BE2C (cell line): ENCODE measurements around the gene KCNJ5.

Source experiments
- DNase-seq: peaks from one replicate; pipeline ENCODE4 v3.0.0-alpha.2; 2020
- H3K27me3 ChIP-seq: fragments of 250-450 bp; sonication (Bioruptor Pico); 2 replicates; pipeline ENCODE4 v1.5.1; 2020; ENCODE audit warnings: mild to moderate bottlenecking
- H3K36me3 ChIP-seq: fragments of 250-450 bp; sonication (Bioruptor Pico); 2 replicates; pipeline ENCODE4 v1.5.1; 2020; ENCODE audit warnings: mild to moderate bottlenecking
- H3K4me1 ChIP-seq: fragments of 250-450 bp; sonication (Bioruptor Pico); 2 replicates; pipeline ENCODE4 v1.5.1; 2020
- H3K4me3 ChIP-seq: 2 replicates; pipeline ENCODE4 v1.5.1; 2011; ENCODE audit warnings: low read depth, low read length
- H3K9me3 ChIP-seq: fragments of 250-450 bp; sonication (Bioruptor Pico); 2 replicates; pipeline ENCODE4 v1.5.1; 2020
- TF ChIP-seq, protein P1 (sequence below): IDR thresholded peaks from 2 replicates; pipeline ENCODE4 v1.5.1; 2012; ENCODE audit warnings: mild to moderate bottlenecking, low read depth, low read length

Gene KCNJ5

DNA sequence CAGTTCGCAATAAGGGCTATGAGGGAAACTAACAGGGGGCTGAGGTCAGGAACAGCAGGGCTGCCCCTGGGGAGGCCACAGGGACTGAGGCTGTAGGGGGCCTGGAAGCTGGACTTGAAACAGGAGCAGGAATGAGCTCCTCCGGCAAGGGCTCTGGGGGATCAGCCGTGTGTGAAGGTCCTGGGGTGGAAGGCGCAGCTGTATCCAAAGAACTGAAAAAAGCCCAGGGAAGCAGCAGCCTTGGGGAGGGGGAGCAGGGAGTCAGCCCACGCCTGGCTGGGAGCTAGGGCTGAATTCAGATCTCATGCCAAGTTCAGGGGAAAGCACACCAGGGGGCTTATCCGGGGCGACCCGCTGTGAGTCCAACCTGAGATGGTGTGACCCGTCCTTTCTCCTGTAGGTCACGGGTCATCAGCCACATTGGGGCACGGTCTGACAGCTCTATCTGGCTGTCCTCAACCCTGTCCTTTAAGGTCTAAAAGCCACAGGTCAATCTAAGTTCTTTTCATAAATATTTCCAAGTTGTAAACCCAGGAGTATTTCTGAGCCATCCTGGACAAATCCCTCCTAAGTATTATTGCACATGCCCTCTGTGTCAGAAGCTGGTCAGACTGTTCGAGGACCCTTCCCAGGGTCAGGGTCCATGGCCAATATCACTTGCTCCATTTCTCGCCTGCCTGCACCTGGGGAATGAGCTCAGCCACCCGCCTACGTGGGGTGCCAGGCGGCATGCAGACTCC lies 33.5 kb downstream of the KCNJ5 start:
- no peaks in the 10 kb centered on the region for H3K27me3 ChIP-seq
- no peaks in the 10 kb centered on the region for H3K4me1 ChIP-seq
- TF ChIP-seq, protein P1, sequence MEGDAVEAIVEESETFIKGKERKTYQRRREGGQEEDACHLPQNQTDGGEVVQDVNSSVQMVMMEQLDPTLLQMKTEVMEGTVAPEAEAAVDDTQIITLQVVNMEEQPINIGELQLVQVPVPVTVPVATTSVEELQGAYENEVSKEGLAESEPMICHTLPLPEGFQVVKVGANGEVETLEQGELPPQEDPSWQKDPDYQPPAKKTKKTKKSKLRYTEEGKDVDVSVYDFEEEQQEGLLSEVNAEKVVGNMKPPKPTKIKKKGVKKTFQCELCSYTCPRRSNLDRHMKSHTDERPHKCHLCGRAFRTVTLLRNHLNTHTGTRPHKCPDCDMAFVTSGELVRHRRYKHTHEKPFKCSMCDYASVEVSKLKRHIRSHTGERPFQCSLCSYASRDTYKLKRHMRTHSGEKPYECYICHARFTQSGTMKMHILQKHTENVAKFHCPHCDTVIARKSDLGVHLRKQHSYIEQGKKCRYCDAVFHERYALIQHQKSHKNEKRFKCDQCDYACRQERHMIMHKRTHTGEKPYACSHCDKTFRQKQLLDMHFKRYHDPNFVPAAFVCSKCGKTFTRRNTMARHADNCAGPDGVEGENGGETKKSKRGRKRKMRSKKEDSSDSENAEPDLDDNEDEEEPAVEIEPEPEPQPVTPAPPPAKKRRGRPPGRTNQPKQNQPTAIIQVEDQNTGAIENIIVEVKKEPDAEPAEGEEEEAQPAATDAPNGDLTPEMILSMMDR: no peak
- no peak overlapping the region for H3K4me3 ChIP-seq
- H3K9me3 ChIP-seq: no peaks in the 10 kb centered on the region
- DNase-seq: no peak
- no peaks in the 10 kb centered on the region for H3K36me3 ChIP-seq

DNA sequence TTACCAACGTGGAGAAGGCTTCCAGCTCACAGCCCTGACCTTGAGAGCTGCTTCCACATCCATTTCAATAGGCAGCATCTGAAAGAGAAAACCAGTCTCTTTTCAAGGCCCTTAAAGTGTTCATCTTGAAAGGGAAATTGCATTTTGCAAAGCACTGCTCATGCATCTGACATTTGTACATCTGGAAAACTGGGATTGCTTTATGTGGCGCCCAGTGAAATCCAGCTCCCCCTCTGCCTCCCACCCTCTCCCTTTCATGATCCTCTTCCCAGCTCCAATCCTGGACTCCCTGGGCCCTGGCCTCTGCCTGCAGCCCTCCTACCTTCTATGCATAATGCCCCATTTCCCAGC lies 34.1 kb downstream of the KCNJ5 start:
- Histone ChIP-seq H3K9me3 (no peaks in the 10 kb centered on the region), H3K36me3 (no peaks in the 10 kb centered on the region), H3K27me3 (no peaks in the 10 kb centered on the region), H3K4me1 (no peaks in the 10 kb centered on the region), H3K4me3 (no peak overlapping the region)
- no peak for DNase-seq
- TF ChIP-seq, protein P1: no peak

DNA sequence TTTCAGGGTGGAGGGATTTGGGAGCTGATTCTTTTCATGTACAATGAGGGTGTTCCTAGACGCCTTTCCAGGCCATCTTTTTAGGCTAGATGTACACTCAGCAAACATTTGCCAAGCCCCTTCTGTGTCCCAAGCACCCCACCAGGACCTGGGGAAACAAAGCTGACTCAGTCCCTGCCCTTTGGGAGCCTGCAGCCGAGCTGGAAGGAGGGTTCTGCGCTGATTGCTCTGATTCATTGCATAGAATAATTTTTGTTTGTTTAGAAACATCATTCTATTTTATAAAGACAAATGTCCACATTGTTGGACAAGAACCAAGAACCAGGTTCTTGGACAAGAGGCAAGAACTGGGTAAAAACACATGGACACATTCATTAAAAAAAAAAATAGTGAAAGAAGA lies 34.8 kb downstream of the KCNJ5 start:
- no peaks in the 10 kb centered on the region for H3K4me1 ChIP-seq
- TF ChIP-seq, protein P1: no peak
- no peak overlapping the region for H3K4me3 ChIP-seq
- no peaks in the 10 kb centered on the region for H3K9me3 ChIP-seq
- H3K27me3 ChIP-seq: no peaks in the 10 kb centered on the region
- DNase-seq: no peak
- H3K36me3 ChIP-seq: no peaks in the 10 kb centered on the region

DNA sequence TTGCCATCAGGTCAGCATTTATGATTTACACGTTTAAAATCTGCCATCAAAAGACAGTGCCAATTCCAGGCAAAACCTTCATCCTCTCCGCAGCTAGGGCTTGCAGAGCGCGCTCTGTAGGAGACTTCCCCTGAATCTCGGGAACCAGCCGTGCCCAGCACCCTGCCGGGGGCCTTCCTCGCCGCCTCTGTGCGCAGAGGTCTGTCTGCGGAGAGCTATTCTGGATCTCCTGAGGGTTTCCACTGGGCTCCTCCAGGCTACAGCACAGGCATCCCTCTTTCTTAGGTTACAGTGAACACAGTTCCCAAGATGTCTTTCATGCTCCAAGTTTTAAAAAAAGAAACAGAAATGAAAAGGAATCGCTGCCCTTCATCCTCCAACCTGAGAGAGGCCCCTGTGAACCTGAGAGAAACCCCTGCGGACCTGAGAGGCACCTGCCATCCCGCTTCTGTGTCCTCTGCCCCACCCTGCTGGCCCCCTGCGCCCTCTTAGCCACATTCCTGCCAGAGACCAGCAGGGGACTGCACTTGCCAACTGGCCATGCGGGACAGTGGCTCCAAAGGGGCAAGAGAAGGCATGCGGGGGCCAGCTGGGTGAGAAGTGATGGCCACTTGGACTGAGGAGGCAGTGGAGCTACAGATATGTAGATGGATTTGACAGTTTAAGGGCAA lies 35.4 kb downstream of the KCNJ5 start:
- H3K4me3 ChIP-seq: no peak overlapping the region
- H3K4me1 ChIP-seq: no peaks in the 10 kb centered on the region
- no peaks in the 10 kb centered on the region for H3K9me3 ChIP-seq
- no peak for DNase-seq
- H3K36me3 ChIP-seq: no peaks in the 10 kb centered on the region
- TF ChIP-seq, protein P1: no peak
- no peaks in the 10 kb centered on the region for H3K27me3 ChIP-seq

DNA sequence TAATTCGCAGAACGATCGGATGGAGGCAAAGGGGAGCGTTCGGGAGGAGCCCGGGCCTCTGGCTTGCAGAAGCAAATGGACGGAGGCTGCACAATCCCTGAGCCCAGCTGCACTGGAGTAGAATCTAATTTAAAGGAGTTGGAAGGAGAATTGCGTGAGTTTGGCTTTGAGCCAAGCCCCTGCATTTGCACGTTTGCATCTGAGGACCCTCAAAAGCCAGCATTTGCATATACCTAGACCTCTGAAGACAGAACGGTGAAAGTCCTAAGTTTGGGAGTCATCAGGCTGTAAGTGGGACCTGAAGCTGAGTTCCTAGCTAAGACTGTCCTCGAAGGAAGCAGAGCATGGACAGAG lies 35.9 kb downstream of the KCNJ5 start:
- H3K36me3 ChIP-seq: no peaks in the 10 kb centered on the region
- H3K9me3 ChIP-seq: no peaks in the 10 kb centered on the region
- no peak overlapping the region for H3K4me3 ChIP-seq
- DNase-seq: no peak
- TF ChIP-seq, protein P1: no peak
- H3K4me1 ChIP-seq: no peaks in the 10 kb centered on the region
- no peaks in the 10 kb centered on the region for H3K27me3 ChIP-seq

DNA sequence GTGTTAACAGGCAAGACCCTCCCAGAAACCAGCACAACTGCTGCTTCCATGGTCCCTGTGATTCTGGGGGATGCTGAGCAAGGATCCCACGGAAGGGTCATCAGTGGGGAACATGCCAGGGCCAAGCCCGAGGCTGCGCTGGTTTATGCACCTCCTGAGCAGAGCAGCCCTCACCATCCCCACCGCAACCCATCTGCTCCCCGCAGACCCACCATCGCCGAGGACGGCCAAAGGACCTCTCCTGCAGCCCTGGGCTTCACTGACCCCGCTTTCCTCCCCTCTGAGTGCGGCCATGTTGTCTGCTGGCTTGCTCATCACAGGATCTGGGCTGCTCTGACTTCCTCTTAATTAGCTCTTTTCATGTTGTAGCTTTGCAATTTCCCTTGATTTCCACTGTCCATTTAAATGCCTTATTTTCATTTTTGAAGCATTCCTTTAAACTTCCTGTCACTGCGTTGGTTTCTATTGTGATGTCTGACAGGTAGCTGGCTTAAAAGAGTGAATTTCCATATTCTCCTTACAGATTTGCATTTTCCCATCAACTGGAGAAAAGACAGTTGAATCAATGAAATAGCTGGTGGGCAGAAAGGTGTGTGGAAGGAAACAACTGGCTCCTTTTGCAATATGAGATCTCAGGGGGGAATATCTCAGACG lies 36.7 kb downstream of the KCNJ5 start:
- Histone ChIP-seq H3K36me3 (no peaks in the 10 kb centered on the region), H3K4me1 (no peaks in the 10 kb centered on the region), H3K27me3 (no peaks in the 10 kb centered on the region), H3K9me3 (no peaks in the 10 kb centered on the region), H3K4me3 (no peak overlapping the region)
- DNase-seq: no peak
- TF ChIP-seq, protein P1: no peak
